ENCODE results near the gene MTG2. TPM values are rescaled to one million over a fixed set of nuclear protein-coding genes. Genes with fewer than 3 reads are reported as not detected.

The MTG2 gene
- polyA plus RNA-seq, 1 donor from 2014 or later = 36.1 TPM

GRCh38 chr20:62174021-62174804 lies 8.6 kb upstream of the MTG2 start:
- Histone ChIP-seq H3K9me3 (ENCODE audit: low read length) (no peaks in the 10 kb centered on the region), H3K79me2 (replicated peaks; ENCODE audit: insufficient read depth, low read length) (no peaks in the 10 kb centered on the region), H3K27me3 (ENCODE audit: insufficient read depth, low read depth, low read length) (no peaks in the 10 kb centered on the region), H4K20me1 (ENCODE audit: insufficient read depth) (no peaks in the 10 kb centered on the region), H2AFZ (ENCODE audit: low read depth, low read length) (no peak overlapping the region), H3K9me2 (ENCODE audit: insufficient read depth, low read length) (no peaks in the 10 kb centered on the region), H3K27ac (ENCODE audit: low read length) (no peak overlapping the region), H3F3A (ENCODE audit: insufficient read depth, low read length, poor library complexity, severe bottlenecking) (no peaks in the 10 kb centered on the region), H3K9ac (ENCODE audit: low read length) (no peak overlapping the region), H3K4me3 (ENCODE audit: low read length) (no peak overlapping the region), H3K4me2 (ENCODE audit: low read length) (no peak overlapping the region), H3K36me3 (ENCODE audit: insufficient read depth, low read length) (no peaks in the 10 kb centered on the region)
- TF ChIP-seq EZH2 (IDR thresholded peaks at IDR 0.05; ENCODE audit: borderline replicate concordance, insufficient read depth, low read length, poor library complexity, severe bottlenecking) = no peak

DNA sequence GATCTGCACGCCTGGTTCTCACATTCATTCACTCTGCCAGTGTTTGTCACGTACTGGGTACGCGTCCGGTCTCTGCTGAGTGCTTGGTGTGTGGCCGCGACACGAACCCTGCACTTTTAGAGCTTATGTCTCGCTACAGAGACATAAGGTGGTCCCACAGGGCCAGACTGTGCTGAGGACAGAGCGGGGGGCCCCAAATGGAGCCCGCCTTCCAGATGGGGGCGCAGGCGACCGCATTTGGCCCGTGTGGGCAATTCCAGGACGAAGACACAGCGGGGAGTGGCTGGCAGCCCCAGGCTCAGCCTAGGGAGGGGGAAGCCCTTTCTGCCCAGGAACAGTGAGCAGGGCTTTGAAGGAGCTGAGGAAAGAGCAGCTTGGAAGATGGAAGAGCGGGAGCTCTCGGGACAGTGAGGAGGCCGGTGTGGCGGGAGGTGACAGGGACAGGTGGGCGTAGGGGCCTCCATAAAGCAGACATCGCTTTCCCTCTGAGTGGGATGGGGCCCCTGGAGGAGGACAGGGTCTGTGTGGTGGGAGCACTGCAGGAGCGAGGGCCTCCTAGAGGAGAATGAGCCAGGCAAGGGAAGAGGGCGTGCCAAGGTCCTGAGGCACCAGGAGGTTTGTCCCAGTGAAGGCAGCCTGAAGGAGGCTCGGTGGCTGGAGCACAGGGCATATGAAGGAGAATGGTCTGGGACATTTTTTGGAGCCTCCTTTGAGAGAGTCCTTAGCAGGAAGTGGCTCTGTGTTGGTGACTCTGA lies 7.8 kb upstream of the MTG2 start:
- TF ChIP-seq SMC3 (conservative IDR thresholded peaks at IDR 0.05; ENCODE audit: poor library complexity) (no peak), RAD21 (conservative IDR thresholded peaks at IDR 0.05) (no peak), EZH2 (IDR thresholded peaks at IDR 0.05; ENCODE audit: borderline replicate concordance, insufficient read depth, low read length, poor library complexity, severe bottlenecking) (no peak)

GRCh38 chr20:62175711-62176110 lies 7.1 kb upstream of the MTG2 start:
- Histone ChIP-seq H3K9me2 (ENCODE audit: insufficient read depth, low read length) (no peaks in the 10 kb centered on the region), H4K20me1 (ENCODE audit: insufficient read depth) (no peaks in the 10 kb centered on the region), H3F3A (ENCODE audit: insufficient read depth, low read length, poor library complexity, severe bottlenecking) (no peaks in the 10 kb centered on the region), H3K36me3 (ENCODE audit: insufficient read depth, low read length) (no peaks in the 10 kb centered on the region), H3K9me3 (ENCODE audit: low read length) (no peaks in the 10 kb centered on the region), H2AFZ (ENCODE audit: low read depth, low read length) (no peak overlapping the region), H3K79me2 (replicated peaks; ENCODE audit: insufficient read depth, low read length) (no peaks in the 10 kb centered on the region), H3K9ac (ENCODE audit: low read length) (no peak overlapping the region), H3K27me3 (ENCODE audit: insufficient read depth, low read depth, low read length) (no peaks in the 10 kb centered on the region), H3K27ac (ENCODE audit: low read length) (no peak overlapping the region), H3K4me2 (ENCODE audit: low read length) (no peak overlapping the region), H3K4me3 (ENCODE audit: low read length) (no peak overlapping the region)
- TF ChIP-seq MXI1 (conservative IDR thresholded peaks at IDR 0.05; ENCODE audit: poor library complexity, severe bottlenecking) = no peak
- no peak for TF ChIP-seq CTCF (IDR thresholded peaks at IDR 0.05; ENCODE audit: poor library complexity, severe bottlenecking)

More for the DNA sequence above, 7.8 kb upstream of the MTG2 start:
- no peak overlapping the region for H2AFZ ChIP-seq (ENCODE audit: low read depth, low read length)
- H4K20me1 ChIP-seq (ENCODE audit: insufficient read depth) = no peaks in the 10 kb centered on the region
- H3K27me3 ChIP-seq (ENCODE audit: insufficient read depth, low read depth, low read length) = no peaks in the 10 kb centered on the region
- H3K9me3 ChIP-seq (ENCODE audit: low read length) = no peaks in the 10 kb centered on the region
- H3K27ac ChIP-seq (ENCODE audit: low read length) = no peak overlapping the region
- no peaks in the 10 kb centered on the region for H3K79me2 ChIP-seq (replicated peaks; ENCODE audit: insufficient read depth, low read length)
- no peaks in the 10 kb centered on the region for H3K9me2 ChIP-seq (ENCODE audit: insufficient read depth, low read length)
- no peak overlapping the region for H3K4me2 ChIP-seq (ENCODE audit: low read length)
- H3F3A ChIP-seq (ENCODE audit: insufficient read depth, low read length, poor library complexity, severe bottlenecking) = no peaks in the 10 kb centered on the region
- H3K4me3 ChIP-seq (ENCODE audit: low read length) = no peak overlapping the region
- H3K9ac ChIP-seq (ENCODE audit: low read length) = no peak overlapping the region
- no peaks in the 10 kb centered on the region for H3K36me3 ChIP-seq (ENCODE audit: insufficient read depth, low read length)

Measured in neural cell (in vitro differentiated cells).